WTC11 (cell line): ENCODE results near the gene NONO.

Source experiments
- ATF6 ChIP-seq: sonication (generic); formaldehyde crosslinking; IDR thresholded peaks from 2 replicates; pipeline ENCODE4 v1.8.1; 2023; ENCODE audit warnings: mild to moderate bottlenecking, missing genetic modification reagents
- KAT7 ChIP-seq: sonication (generic); formaldehyde crosslinking; IDR thresholded peaks from 2 replicates; pipeline ENCODE4 v1.8.1; 2023; ENCODE audit warnings: missing genetic modification reagents, mild to moderate bottlenecking, borderline replicate concordance
- MAX ChIP-seq: sonication (generic); formaldehyde crosslinking; IDR thresholded peaks from 2 replicates; pipeline ENCODE4 v1.8.0; 2022; ENCODE audit warnings: mild to moderate bottlenecking, missing genetic modification reagents
- ZNF263 ChIP-seq: sonication (generic); formaldehyde crosslinking; IDR thresholded peaks from 2 replicates; pipeline ENCODE4 v1.8.1; 2022; ENCODE audit warnings: low read depth, mild to moderate bottlenecking, moderate library complexity, missing genetic modification reagents
- TF ChIP-seq, protein P1 (sequence below): fragments of 200-600 bp; IDR thresholded peaks from 2 replicates; pipeline ENCODE4 v1.8.0; 2022; ENCODE audit warnings: antibody characterized with exemption
- TF ChIP-seq, protein P2 (sequence below): sonication (generic); formaldehyde crosslinking; IDR thresholded peaks from 2 replicates; pipeline ENCODE4 v1.8.1; 2023; ENCODE audit warnings: mild to moderate bottlenecking, missing genetic modification reagents

GRCh38 chrX:71256856-71257255 is 26.6 kb upstream of the NONO start:
- TF ChIP-seq ATF6 (CRISPR knock-in tag) (no peak), ZNF263 (CRISPR knock-in tag) (no peak), KAT7 (CRISPR knock-in tag) (no peak), MAX (CRISPR knock-in tag) (no peak)
- TF ChIP-seq, protein P1, sequence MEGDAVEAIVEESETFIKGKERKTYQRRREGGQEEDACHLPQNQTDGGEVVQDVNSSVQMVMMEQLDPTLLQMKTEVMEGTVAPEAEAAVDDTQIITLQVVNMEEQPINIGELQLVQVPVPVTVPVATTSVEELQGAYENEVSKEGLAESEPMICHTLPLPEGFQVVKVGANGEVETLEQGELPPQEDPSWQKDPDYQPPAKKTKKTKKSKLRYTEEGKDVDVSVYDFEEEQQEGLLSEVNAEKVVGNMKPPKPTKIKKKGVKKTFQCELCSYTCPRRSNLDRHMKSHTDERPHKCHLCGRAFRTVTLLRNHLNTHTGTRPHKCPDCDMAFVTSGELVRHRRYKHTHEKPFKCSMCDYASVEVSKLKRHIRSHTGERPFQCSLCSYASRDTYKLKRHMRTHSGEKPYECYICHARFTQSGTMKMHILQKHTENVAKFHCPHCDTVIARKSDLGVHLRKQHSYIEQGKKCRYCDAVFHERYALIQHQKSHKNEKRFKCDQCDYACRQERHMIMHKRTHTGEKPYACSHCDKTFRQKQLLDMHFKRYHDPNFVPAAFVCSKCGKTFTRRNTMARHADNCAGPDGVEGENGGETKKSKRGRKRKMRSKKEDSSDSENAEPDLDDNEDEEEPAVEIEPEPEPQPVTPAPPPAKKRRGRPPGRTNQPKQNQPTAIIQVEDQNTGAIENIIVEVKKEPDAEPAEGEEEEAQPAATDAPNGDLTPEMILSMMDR, result no peak
- TF ChIP-seq, protein P2, sequence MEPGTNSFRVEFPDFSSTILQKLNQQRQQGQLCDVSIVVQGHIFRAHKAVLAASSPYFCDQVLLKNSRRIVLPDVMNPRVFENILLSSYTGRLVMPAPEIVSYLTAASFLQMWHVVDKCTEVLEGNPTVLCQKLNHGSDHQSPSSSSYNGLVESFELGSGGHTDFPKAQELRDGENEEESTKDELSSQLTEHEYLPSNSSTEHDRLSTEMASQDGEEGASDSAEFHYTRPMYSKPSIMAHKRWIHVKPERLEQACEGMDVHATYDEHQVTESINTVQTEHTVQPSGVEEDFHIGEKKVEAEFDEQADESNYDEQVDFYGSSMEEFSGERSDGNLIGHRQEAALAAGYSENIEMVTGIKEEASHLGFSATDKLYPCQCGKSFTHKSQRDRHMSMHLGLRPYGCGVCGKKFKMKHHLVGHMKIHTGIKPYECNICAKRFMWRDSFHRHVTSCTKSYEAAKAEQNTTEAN (CRISPR knock-in tag), result no peak
